Ishikawa (cell line): Measurements from ENCODE around the gene PHGDH.

ENCODE experiments used
- CEBPB ChIP-seq: IDR thresholded peaks from 2 replicates; pipeline ENCODE4 v1.6.1; 2012
- EP300 ChIP-seq: IDR thresholded peaks from 2 replicates; pipeline ENCODE4 v1.6.1; 2012; ENCODE audit warnings: borderline replicate concordance
- MAX ChIP-seq: IDR thresholded peaks from 2 replicates; pipeline ENCODE4 v1.6.1; 2012
- RAD21 ChIP-seq: IDR thresholded peaks from 2 replicates; pipeline ENCODE4 v1.6.1; 2012; ENCODE audit warnings: low read depth
- REST ChIP-seq: IDR thresholded peaks from 2 replicates; pipeline ENCODE4 v1.6.1; 2012; ENCODE audit warnings: low read depth, mild to moderate bottlenecking
- TEAD4 ChIP-seq: IDR thresholded peaks from 2 replicates; pipeline ENCODE4 v1.6.1; 2012
- YY1 ChIP-seq: IDR thresholded peaks from 2 replicates; pipeline ENCODE4 v1.6.1; 2012; ENCODE audit warnings: low read depth

- TF ChIP-seq MAX: no peak
- TF ChIP-seq TEAD4: no peak
- TF ChIP-seq EP300: no peak
- TF ChIP-seq RAD21: no peak
- TF ChIP-seq YY1: no peak
- no peak for TF ChIP-seq CEBPB
- TF ChIP-seq REST: no peak
Observed at GRCh38 chr1:119731741-119732430, 20.2 kb downstream of the PHGDH start.
